ENCODE measurements around the gene RFX2.

DNA sequence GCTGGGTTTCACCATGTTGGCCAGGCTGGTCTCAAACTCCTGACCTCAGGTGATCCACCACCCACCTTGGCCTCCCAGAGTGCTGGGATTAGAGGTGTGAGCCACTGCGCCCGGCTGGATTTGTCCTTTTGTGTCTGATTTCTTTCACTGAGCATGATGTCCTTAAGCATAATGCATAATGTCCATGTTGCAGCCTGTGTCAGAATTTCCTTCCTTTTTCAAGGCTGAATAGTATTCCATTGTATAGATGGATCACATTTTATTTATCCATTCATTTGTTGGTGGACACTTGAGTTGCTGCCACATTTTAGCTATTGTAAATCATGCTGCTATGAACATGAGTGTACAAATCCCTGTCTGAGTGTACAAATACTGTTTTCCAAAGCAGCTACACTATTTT is 25.5 kb downstream of the RFX2 start:
- TF ChIP-seq, protein P1, sequence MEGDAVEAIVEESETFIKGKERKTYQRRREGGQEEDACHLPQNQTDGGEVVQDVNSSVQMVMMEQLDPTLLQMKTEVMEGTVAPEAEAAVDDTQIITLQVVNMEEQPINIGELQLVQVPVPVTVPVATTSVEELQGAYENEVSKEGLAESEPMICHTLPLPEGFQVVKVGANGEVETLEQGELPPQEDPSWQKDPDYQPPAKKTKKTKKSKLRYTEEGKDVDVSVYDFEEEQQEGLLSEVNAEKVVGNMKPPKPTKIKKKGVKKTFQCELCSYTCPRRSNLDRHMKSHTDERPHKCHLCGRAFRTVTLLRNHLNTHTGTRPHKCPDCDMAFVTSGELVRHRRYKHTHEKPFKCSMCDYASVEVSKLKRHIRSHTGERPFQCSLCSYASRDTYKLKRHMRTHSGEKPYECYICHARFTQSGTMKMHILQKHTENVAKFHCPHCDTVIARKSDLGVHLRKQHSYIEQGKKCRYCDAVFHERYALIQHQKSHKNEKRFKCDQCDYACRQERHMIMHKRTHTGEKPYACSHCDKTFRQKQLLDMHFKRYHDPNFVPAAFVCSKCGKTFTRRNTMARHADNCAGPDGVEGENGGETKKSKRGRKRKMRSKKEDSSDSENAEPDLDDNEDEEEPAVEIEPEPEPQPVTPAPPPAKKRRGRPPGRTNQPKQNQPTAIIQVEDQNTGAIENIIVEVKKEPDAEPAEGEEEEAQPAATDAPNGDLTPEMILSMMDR (IDR thresholded peaks at IDR 0.05): no peak
- no peak for TF ChIP-seq POLR2AphosphoS5 (IDR thresholded peaks at IDR 0.05)
